T-cell (primary cell): ENCODE results near the gene HDGF. TPM values are rescaled to one million over a fixed set of nuclear protein-coding genes. Genes with fewer than 3 reads are reported as not detected.

ENCODE experiments used
- ATAC-seq, 4 experiments: fragments of 200-7000 bp in 3 of 4; fragments of 150-1000 bp in 1 of 4; cut with Tn5 transposase; replicated peaks in 1 of 4; 1 replicate in 3 of 4; 2 replicates in 1 of 4; pipeline ENCODE4 v1.10.0; 2021; ENCODE audit warnings: moderate library complexity in 3 of 4, mild to moderate bottlenecking in 2 of 4, moderate number of reproducible peaks in 1 of 4
- CTCF ChIA-PET, 2 donors: fragments of 300-600 bp; sonication (Branson Sonifier 250); formaldehyde crosslinking; loops; one replicate each; lab custom pipeline; 2022; ENCODE audit warnings: antibody characterized with exemption in 2 of 2; lab: Charles Lee
- POLR2A ChIA-PET, 2 donors: fragments of 300-600 bp; sonication (Branson Sonifier 250); formaldehyde crosslinking; loops; one replicate each; lab custom pipeline; 2022; ENCODE audit warnings: antibody characterized with exemption in 2 of 2; lab: Charles Lee
- DNase-seq, 35 experiments: peaks; one replicate each; pipeline versions ENCODE4 v3.0.0 to v3.0.0-alpha.2; 2013 to 2023
- H3K27ac ChIP-seq: one replicate; pipeline ENCODE4 v1.5.1; 2013; ENCODE audit warnings: low read length
- H3K27me3 ChIP-seq, 2 experiments: replicated peaks in 1 of 2; 1 replicate in 1 of 2; 2 replicates in 1 of 2; pipeline versions ENCODE4 v1.6.1 to v1.7.0; 2013; ENCODE audit warnings: low read length in 1 of 2, mixed read lengths in 1 of 2; ENCODE audit not compliant: control insufficient read depth in 2 of 2, insufficient read depth in 2 of 2; ENCODE audit errors: extremely low read depth in 1 of 2
- H3K36me3 ChIP-seq, 2 donors: 1 replicate in 1 of 2; 2 replicates in 1 of 2; pipeline versions ENCODE4 v1.6.1 to v1.7.0; 2013; ENCODE audit warnings: low read length in 1 of 2; ENCODE audit not compliant: control insufficient read depth in 2 of 2, insufficient read depth in 1 of 2; ENCODE audit errors: extremely low read depth in 1 of 2
- H3K4me1 ChIP-seq, 2 experiments: 1 replicate in 1 of 2; 2 replicates in 1 of 2; pipeline versions ENCODE4 v1.6.1 to v1.7.0; 2013; ENCODE audit warnings: low read length in 2 of 2, mixed read lengths in 1 of 2; ENCODE audit not compliant: insufficient read depth in 2 of 2, control insufficient read depth in 1 of 2; ENCODE audit errors: extremely low read depth in 1 of 2
- H3K4me3 ChIP-seq, 2 donors: 1 replicate in 1 of 2; 2 replicates in 1 of 2; pipeline versions ENCODE4 v1.5.1 to v1.7.0; 2013; ENCODE audit warnings: mild to moderate bottlenecking in 2 of 2, low read length in 1 of 2, moderate library complexity in 1 of 2; ENCODE audit not compliant: control insufficient read depth in 1 of 2; ENCODE audit errors: extremely low read depth in 1 of 2
- H3K9me3 ChIP-seq: 2 replicates; pipeline ENCODE4 v1.7.0; 2013
- H3K27ac Mint-ChIP-seq, 2 donors: one replicate each; pipeline ENCODE4 v1.8.0; 2020 to 2021; ENCODE audit warnings: mild to moderate bottlenecking in 2 of 2, mixed read lengths in 2 of 2
- H3K27me3 Mint-ChIP-seq, 2 donors: one replicate each; pipeline ENCODE4 v1.8.0; 2021 to 2022; ENCODE audit warnings: mixed read lengths in 2 of 2
- H3K36me3 Mint-ChIP-seq: one replicate; pipeline ENCODE4 v1.8.0; 2021; ENCODE audit warnings: mixed read lengths
- H3K4me1 Mint-ChIP-seq, 3 donors: one replicate each; pipeline ENCODE4 v1.8.0; 2020 to 2022; ENCODE audit warnings: mixed read lengths in 3 of 3, mild to moderate bottlenecking in 1 of 3
- H3K4me3 Mint-ChIP-seq, 3 donors: one replicate each; pipeline ENCODE4 v1.8.0; 2020 to 2022; ENCODE audit warnings: mild to moderate bottlenecking in 3 of 3, mixed read lengths in 3 of 3, moderate library complexity in 3 of 3
- H3K9me3 Mint-ChIP-seq, 3 donors: one replicate each; pipeline ENCODE4 v1.8.0; 2020 to 2022; ENCODE audit warnings: mixed read lengths in 3 of 3
- WGBS: methylation state at CpG from one replicate; pipeline ENCODE4 v1.1.5; 2013; ENCODE audit warnings: missing lambda C conversion rate; ENCODE audit not compliant: insufficient coverage; 5-methylcytosine and 5-hydroxymethylcytosine counted together
- total RNA-seq, 35 experiments: library from RNA in 6 of 35; stranded (reverse) in 6 of 35; fragments of 120-200 nt in 1 of 35; gene quantifications; one replicate each; pipeline versions ENCODE4 v1.2.1 to v1.2.4 and lab custom pipeline; 2013 to 2026

The HDGF gene
- total RNA-seq, 5 donors from 2014 or later (not counting 1 experiment from before 2014, with no cell fraction given): 72.9 to 108 (median 90.3) TPM

DNA sequence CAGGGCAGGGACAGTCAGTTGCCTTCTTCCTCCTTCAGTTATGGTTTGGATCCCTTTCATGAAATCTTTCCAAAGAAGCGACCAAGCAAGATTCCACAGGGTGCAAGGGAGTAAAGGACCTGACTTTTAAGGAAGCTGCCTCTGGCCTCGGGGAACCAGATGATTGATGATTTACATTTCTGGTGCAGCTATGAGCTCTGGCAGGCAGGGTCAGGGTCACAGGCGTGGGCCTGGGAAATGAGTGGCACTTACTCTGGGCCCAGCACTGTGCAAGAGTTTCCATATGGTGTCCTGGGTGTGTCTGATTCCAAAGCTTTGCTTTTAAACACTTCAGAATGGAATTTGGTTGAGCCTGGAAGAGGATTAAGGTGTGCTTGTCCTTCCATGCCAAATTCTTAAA lies 38.8 kb downstream of the HDGF start:
- Mint-ChIP-seq H3K36me3 (peaks cover 17% of the 10 kb centered on the region), H3K9me3 (no peaks in the 10 kb centered on the region), H3K27me3 (no peaks in the 10 kb centered on the region), H3K27ac (no peak overlapping the region), H3K4me3 (no peak overlapping the region), H3K4me1 (peaks cover 0 to under 1% (median 0%) of the 10 kb centered on the region in 3 donors)
- Histone ChIP-seq H3K27ac (no peak overlapping the region), H3K27me3 (no peaks in the 10 kb centered on the region), H3K4me1 (peaks cover 0 to 2% of the 10 kb centered on the region in 2 experiments), H3K4me3 (no peak overlapping the region), H3K36me3 (peaks cover 0 to 3% of the 10 kb centered on the region in 2 donors), H3K9me3 (no peaks in the 10 kb centered on the region)
- ChIA-PET POLR2A (no interaction called here), CTCF (no interaction called here)
- ATAC-seq (no peak), DNase-seq (no peak)
- 100% methylated on average over 2 of the region's 3 CpGs for WGBS

DNA sequence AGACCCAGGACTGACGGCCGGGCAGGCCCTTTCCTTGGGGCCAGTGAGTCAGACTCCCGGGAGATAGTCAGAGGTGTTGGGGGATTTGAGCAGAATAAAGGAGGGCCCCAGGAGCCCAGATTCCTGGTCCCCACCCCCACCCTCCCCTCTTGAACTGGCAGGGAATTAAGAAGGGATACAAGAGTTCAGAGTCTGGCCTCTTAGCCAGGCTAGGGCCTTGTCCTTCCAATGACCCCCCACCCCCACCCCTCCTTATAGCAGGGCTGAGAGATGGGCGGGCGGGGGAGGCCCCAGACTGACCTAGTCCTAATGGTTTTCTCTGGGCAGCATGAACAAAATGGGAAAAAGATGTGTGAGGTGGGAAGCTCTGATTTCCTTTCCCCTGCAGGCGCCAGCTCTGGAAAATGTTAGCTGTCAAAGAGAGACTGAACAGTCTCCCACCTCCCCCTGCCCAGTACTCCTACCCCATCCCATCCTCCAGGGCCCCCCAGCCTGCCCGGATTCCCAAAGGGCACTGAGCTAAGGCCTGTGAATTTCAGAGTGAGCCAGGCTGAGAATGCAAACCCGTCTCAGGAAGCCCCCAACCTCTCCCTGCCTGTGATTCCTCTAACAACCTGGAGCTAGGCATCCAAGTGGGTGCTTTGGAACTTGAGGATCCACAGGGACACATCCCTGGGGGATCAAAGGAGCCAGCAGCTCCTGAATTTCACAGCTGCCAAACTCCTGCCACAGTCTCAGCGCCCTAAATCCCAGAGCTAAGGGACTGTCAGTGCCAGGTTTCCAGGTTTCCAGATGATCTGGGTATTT lies 40.3 kb downstream of the HDGF start:
- H3K27ac ChIP-seq: no peak overlapping the region
- POLR2A ChIA-PET: interaction anchor here in 1 of 2 donors (0.6 kb wide), 1 partner anchor 101 kb away, joined by 4 read pairs; no protein-coding TSS in a partner anchor
- no peaks in the 10 kb centered on the region for H3K27me3 Mint-ChIP-seq
- peaks cover 13% of the 10 kb centered on the region for H3K36me3 Mint-ChIP-seq
- DNase-seq (no peak), ATAC-seq (no peak)
- no peaks in the 10 kb centered on the region for H3K36me3 ChIP-seq
- no peaks in the 10 kb centered on the region for H3K27me3 ChIP-seq
- H3K27ac Mint-ChIP-seq: no peak overlapping the region
- H3K9me3 ChIP-seq: no peaks in the 10 kb centered on the region
- H3K4me3 ChIP-seq: no peak overlapping the region
- CTCF ChIA-PET: interaction anchor here in 1 of 2 donors (1.0 kb wide), 1 partner anchor 22 kb away, joined by 3 read pairs; no protein-coding TSS in a partner anchor
- peaks cover 8 to 12% (median 11%) of the 10 kb centered on the region in 3 donors for H3K4me1 Mint-ChIP-seq
- no peak overlapping the region for H3K4me3 Mint-ChIP-seq
- no peaks in the 10 kb centered on the region for H3K9me3 Mint-ChIP-seq
- peaks cover 10 to 16% of the 10 kb centered on the region in 2 experiments for H3K4me1 ChIP-seq
- WGBS: 76% methylated on average over 3 of the region's 9 CpGs

DNA sequence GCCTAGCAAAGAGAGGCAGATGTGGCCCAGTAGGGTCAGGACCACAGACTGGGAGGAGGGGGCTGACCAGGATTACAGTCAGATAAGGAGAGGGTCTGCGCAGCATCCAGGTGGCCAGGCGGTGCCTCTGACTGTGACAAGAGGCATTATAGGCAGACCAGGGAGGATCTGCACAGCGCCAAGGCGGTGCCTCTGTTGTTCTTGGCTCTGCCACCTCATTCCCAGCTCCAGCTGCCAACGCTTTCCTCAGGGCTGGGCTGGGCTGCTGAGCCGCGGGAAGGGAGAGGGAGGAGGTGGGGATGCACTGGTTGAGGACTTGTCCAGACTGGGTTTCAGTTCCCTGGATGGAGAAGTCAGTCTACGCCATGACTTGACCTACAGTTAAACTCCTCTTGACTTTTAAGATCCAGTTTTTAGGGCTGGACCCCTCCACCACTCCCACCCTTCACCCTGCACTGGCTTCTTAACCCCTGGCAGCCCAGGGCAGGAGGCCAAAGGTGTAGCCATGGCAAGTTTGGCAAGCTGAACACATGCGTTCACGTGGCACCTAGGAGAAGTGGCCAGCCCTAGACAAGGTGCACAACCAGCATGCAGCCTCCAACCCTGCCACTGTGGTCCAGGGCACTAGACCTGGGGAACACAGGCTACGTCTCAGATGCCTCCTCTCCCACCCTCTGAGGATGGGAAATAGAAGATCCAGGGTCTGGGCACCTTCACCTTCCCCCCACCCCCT lies 41.6 kb downstream of the HDGF start:
- WGBS: 94% methylated on average over 6 of the region's 11 CpGs
- H3K4me1 ChIP-seq: peaks cover 14 to 29% of the 10 kb centered on the region in 2 experiments
- peaks cover 0 to 12% of the 10 kb centered on the region in 2 experiments for H3K27me3 ChIP-seq
- POLR2A ChIA-PET: interaction anchor here in 1 of 2 donors (0.5 to 0.6 kb wide), 2 partner anchors 42 to 66 kb away, joined by 3 to 6 read pairs; partner anchors contain the start of gene HDGF
- ATAC-seq (no peak), DNase-seq (no peak)
- no peaks in the 10 kb centered on the region for H3K36me3 ChIP-seq
- Mint-ChIP-seq H3K27ac (peak overlapping the region in 1 of 2 donors; percentile 56), H3K27me3 (no peaks in the 10 kb centered on the region), H3K36me3 (no peaks in the 10 kb centered on the region), H3K4me1 (peaks cover 18 to 23% (median 22%) of the 10 kb centered on the region in 3 donors), H3K4me3 (no peak overlapping the region), H3K9me3 (no peaks in the 10 kb centered on the region)
- no peak overlapping the region for H3K4me3 ChIP-seq
- H3K27ac ChIP-seq: no peak overlapping the region
- no peaks in the 10 kb centered on the region for H3K9me3 ChIP-seq
- CTCF ChIA-PET: no interaction called here

DNA sequence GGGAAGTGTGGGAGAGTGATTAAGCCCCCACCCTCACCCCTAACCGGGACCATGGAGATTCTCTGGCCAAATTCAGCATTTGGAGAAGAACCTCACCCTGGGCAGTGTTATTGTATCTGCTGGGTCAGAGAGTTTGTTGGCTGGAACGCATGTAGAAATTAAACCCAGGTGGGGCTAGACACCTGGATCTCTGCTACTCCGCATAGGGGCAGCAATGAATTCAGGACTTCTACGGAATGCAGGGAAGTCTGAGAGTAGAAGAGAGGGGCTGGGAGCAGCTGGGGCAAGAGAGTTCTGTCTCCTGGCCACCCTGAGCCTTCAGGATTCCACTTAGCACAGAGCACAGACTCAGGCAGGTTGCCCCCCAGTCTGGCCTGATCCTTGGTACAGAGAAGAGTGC lies 42.4 kb downstream of the HDGF start:
- H3K4me3 ChIP-seq: no peak overlapping the region
- peaks cover 14 to 36% of the 10 kb centered on the region in 2 experiments for H3K4me1 ChIP-seq
- H3K27me3 Mint-ChIP-seq: peaks cover 6% of the 10 kb centered on the region in 2 donors
- H3K4me1 Mint-ChIP-seq: peaks cover 18 to 29% (median 29%) of the 10 kb centered on the region in 3 donors
- WGBS: 97% methylated on average over 3 of the region's 4 CpGs
- DNase-seq: no peak
- peak overlapping the region in 1 of 2 donors; percentile 56 for H3K27ac Mint-ChIP-seq
- H3K4me3 Mint-ChIP-seq: no peak overlapping the region
- no peaks in the 10 kb centered on the region for H3K9me3 ChIP-seq
- no peaks in the 10 kb centered on the region for H3K9me3 Mint-ChIP-seq
- H3K36me3 ChIP-seq: no peaks in the 10 kb centered on the region
- H3K27ac ChIP-seq: no peak overlapping the region
- H3K27me3 ChIP-seq: peaks cover 5 to 20% of the 10 kb centered on the region in 2 experiments
- no peaks in the 10 kb centered on the region for H3K36me3 Mint-ChIP-seq
- ChIA-PET POLR2A (no interaction called here), CTCF (interaction anchor here (0.9 to 1.0 kb wide), 2 partner anchors 17 to 19 kb away, joined by 3 to 4 read pairs; no protein-coding TSS in a partner anchor)
- ATAC-seq: no peak

DNA sequence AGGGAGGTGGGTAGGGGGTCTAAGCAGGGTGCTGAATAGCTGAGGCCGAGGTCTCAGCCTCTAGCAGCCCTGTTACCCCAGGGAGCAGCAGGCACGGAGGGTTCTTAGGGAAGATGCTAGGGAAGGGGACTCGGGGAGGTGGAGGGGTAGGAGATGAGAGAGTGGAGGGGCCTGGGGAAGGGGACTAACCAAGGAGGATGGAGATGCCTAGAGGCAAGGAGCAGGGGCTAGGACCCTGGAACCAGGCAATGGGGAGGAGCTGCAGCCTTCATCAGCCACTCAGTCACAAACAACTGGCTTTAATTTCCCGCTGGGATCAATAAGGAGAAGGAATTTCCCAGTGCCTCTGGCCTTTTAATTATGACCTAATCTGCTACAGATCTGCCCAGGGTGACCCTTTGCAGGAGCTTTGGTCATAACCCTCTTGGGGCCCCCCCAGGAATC lies 43.2 kb downstream of the HDGF start:
- Histone ChIP-seq H3K9me3 (no peaks in the 10 kb centered on the region), H3K27ac (no peak overlapping the region), H3K36me3 (no peaks in the 10 kb centered on the region), H3K27me3 (peaks cover 7 to 28% of the 10 kb centered on the region in 2 experiments), H3K4me1 (peaks cover 14 to 36% of the 10 kb centered on the region in 2 experiments), H3K4me3 (no peak overlapping the region)
- Mint-ChIP-seq H3K4me1 (peaks cover 18 to 32% (median 30%) of the 10 kb centered on the region in 3 donors), H3K27me3 (peaks cover 7 to 13% of the 10 kb centered on the region in 2 donors), H3K4me3 (no peak overlapping the region), H3K9me3 (no peaks in the 10 kb centered on the region), H3K27ac (peak overlapping the region in 1 of 2 donors; percentile 59), H3K36me3 (no peaks in the 10 kb centered on the region)
- WGBS: 77% methylated on average over 3 of the region's 4 CpGs
- ATAC-seq (no peak), DNase-seq (no peak)
- POLR2A ChIA-PET: interaction anchor here (0.6 kb wide), 2 partner anchors 17 to 62 kb away, joined by 5 to 6 read pairs; no protein-coding TSS in a partner anchor
- CTCF ChIA-PET: interaction anchor here (0.9 to 1.0 kb wide), 2 partner anchors 18 to 19 kb away, joined by 3 to 4 read pairs; no protein-coding TSS in a partner anchor
